H1 (cell line): ENCODE results near the gene DIAPH2. TPM values are rescaled to one million over a fixed set of nuclear protein-coding genes. Genes with fewer than 3 reads are reported as not detected.

ENCODE experiments used
- CHD7 ChIP-seq: fragments of 300-600 bp; sonication (generic); IDR thresholded peaks from 2 replicates; pipeline ENCODE4 v1.7.1; 2012; ENCODE audit warnings: low read length, moderate library complexity, mild to moderate bottlenecking, inconsistent platforms; ENCODE audit not compliant: insufficient replicate concordance
- EZH2 ChIP-seq: fragments of 200-600 bp; sonication (generic); IDR thresholded peaks from 2 replicates; pipeline ENCODE4 v1.7.1; 2012; ENCODE audit warnings: low read depth, mild to moderate bottlenecking, moderate library complexity, low read length, inconsistent platforms; ENCODE audit not compliant: severe bottlenecking
- GABPA ChIP-seq: IDR thresholded peaks from 2 replicates; pipeline ENCODE4 v1.6.1; 2011; ENCODE audit warnings: mild to moderate bottlenecking, low read length, moderate library complexity, borderline replicate concordance; ENCODE audit not compliant: insufficient read depth
- GTF2F1 ChIP-seq: IDR thresholded peaks from 2 replicates; pipeline ENCODE4 v1.6.1; 2012; ENCODE audit warnings: low read depth, low read length, improper control_type of control experiment, borderline replicate concordance
- NRF1 ChIP-seq: IDR thresholded peaks from 2 replicates; pipeline ENCODE4 v1.6.1; 2011; ENCODE audit warnings: mild to moderate bottlenecking, low read depth, low read length, improper control_type of control experiment
- POLR2AphosphoS5 ChIP-seq: IDR thresholded peaks from 2 replicates; pipeline ENCODE4 v1.6.1; 2011; ENCODE audit warnings: low read depth, low read length
- RNF2 ChIP-seq: fragments of 200-900, 300-1000 bp; sonication (generic); IDR thresholded peaks from 2 replicates; pipeline ENCODE4 v1.7.1; 2016; ENCODE audit warnings: borderline replicate concordance, low read depth, mild to moderate bottlenecking, antibody characterized with exemption, low read length; ENCODE audit not compliant: poor library complexity, severe bottlenecking; ENCODE audit errors: missing control alignments
- SIX5 ChIP-seq: IDR thresholded peaks from 2 replicates; pipeline ENCODE4 v1.6.1; 2011; ENCODE audit warnings: mild to moderate bottlenecking, low read depth, low read length
- TAF1 ChIP-seq: IDR thresholded peaks from 2 replicates; pipeline ENCODE4 v1.6.1; 2011; ENCODE audit warnings: mild to moderate bottlenecking, low read depth, low read length
- ZNF274 ChIP-seq: IDR thresholded peaks from 2 replicates; pipeline ENCODE4 v1.7.0; 2012; ENCODE audit warnings: low read length, borderline replicate concordance; ENCODE audit errors: extremely low read depth
- polyA plus RNA-seq, 7 experiments: library from polyadenylated mRNA; depleted of rRNA in 3 of 7; stranded (reverse) in 5 of 7; unstranded in 2 of 7; fragments of >200 nt in 5 of 7; fragments of 200-250 nt in 2 of 7; gene quantifications; 1 replicate in 5 of 7; 2 replicates in 1 of 7; 4 replicates in 1 of 7; pipeline versions ENCODE4 v1.2.1 to v1.2.3, GENCODE V29; 2011 to 2013; ENCODE audit warnings: missing spikeins in 2 of 7, mixed read lengths in 2 of 7
- total RNA-seq: library from RNA; stranded (reverse); fragmentation: NEBNext Ultra II Directional; extraction: Animal tissue kit (Norgen Biotek cat#: 25700); gene quantifications from 2 replicates; pipeline ENCODE4 v1.2.1, GENCODE V29; 2021

Gene DIAPH2
- total and polyA plus RNA-seq, 2 of the 8 experiments (the other 6 are each of a cell fraction or from before 2014, with no cell fraction given), result 4.4 to 24.3 TPM

- TF ChIP-seq CHD7 (no peak), TAF1 (no peak), GABPA (no peak), ZNF274 (no peak), EZH2 (no peak), SIX5 (no peak), RNF2 (no peak), POLR2AphosphoS5 (no peak), GTF2F1 (no peak), NRF1 (no peak)
Measured at GRCh38 chrX:96683997-96684338, 674 bp upstream of the DIAPH2 start (continued).
